OCI-M2 (cell line): Measurements from ENCODE around the gene ARHGAP8.
"Not testable (repeated sequence)": the region's sequence is repeated elsewhere in the genome, so short reads cannot be mapped to it uniquely, and the experiment has no call there.

Experiments used
- DNase-seq: peaks from one replicate; lab custom pipeline; 2025; ENCODE audit not compliant: unreplicated experiment; lab: John Stamatoyannopoulos, UW

ARHGAP8 gene

GRCh38 chr22:44850946-44851345, 98.6 kb downstream of the ARHGAP8 start:
- DNase-seq: no peak

- not testable (repeated sequence) for DNase-seq
Measured at GRCh38 chr22:44854641-44855040, 102.3 kb downstream of the ARHGAP8 start.

GRCh38 chr22:44855855-44856254, 103.5 kb downstream of the ARHGAP8 start:
- no peak for DNase-seq

DNA sequence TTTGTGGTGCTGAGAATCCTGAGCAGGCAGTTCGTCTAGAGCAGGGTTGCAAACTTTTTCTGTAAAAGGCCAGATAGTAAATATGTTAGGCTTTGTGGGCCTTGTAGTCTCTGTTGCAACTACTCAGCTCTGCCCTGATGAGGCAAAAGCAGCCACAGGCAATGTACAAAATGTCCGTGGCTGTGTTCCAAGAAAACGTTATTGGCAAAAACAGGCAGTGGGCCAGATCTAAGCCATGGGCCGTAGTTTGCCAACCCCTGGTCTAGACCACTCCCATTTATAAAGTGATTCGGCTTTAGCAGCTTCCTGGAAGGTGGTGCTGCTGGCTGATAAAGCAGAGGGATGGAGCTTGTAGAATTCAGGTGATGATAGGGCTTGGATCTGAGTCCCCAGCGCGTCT, 106.4 kb downstream of the ARHGAP8 start:
- not testable (repeated sequence) for DNase-seq

DNA sequence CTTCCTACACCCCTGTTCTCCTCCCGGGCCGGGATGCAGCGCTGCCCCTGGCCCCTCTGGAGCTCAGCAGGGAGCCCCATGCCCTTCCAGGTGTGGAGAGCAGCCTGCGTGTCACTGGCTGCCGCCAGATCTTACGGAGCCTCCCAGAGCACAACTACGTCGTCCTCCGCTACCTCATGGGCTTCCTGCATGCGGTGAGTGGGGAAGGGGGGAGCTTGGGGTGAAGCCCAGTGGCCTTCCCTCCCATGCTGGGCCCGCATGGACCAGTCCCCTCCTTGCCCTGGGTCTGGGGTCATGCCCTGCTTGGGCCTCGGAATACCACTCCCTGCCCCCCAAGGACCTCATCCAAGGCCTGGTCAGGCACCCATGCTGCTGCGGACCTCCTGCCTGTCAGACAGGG, 107.3 kb downstream of the ARHGAP8 start:
- DNase-seq: no peak

DNA sequence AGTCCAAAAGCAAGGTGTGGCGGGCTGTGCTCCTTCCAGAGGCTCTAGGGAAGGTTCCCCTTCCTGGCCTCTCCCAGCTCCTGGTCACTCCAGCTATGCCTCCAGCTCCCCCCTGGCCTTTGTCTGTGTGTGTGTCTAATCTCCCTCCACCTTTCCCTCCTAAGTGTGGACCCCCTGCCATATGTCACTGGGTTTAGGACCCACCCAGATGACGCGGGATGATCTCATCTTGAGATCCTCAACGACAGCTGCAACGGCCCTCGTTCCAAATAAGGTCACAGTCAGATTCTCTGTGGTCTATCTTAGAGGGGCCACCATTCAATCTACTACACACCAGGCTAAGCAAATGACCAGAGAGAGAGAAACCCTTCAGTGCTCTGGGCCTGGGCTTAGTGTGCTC, 107.9 kb downstream of the ARHGAP8 start:
- DNase-seq: no peak

- DNase-seq: no peak
Measured at GRCh38 chr22:44861245-44861644, 108.9 kb downstream of the ARHGAP8 start.

DNA sequence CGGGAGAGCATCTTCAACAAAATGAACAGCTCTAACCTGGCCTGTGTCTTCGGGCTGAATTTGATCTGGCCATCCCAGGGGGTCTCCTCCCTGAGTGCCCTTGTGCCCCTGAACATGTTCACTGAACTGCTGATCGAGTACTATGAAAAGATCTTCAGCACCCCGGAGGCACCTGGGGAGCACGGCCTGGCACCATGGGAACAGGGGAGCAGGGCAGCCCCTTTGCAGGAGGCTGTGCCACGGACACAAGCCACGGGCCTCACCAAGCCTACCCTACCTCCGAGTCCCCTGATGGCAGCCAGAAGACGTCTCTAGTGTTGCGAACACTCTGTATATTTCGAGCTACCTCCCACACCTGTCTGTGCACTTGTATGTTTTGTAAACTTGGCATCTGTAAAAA, 109.9 kb downstream of the ARHGAP8 start:
- DNase-seq: no peak

GRCh38 chr22:44862981-44863860, 110.8 kb downstream of the ARHGAP8 start:
- no peak for DNase-seq

DNA sequence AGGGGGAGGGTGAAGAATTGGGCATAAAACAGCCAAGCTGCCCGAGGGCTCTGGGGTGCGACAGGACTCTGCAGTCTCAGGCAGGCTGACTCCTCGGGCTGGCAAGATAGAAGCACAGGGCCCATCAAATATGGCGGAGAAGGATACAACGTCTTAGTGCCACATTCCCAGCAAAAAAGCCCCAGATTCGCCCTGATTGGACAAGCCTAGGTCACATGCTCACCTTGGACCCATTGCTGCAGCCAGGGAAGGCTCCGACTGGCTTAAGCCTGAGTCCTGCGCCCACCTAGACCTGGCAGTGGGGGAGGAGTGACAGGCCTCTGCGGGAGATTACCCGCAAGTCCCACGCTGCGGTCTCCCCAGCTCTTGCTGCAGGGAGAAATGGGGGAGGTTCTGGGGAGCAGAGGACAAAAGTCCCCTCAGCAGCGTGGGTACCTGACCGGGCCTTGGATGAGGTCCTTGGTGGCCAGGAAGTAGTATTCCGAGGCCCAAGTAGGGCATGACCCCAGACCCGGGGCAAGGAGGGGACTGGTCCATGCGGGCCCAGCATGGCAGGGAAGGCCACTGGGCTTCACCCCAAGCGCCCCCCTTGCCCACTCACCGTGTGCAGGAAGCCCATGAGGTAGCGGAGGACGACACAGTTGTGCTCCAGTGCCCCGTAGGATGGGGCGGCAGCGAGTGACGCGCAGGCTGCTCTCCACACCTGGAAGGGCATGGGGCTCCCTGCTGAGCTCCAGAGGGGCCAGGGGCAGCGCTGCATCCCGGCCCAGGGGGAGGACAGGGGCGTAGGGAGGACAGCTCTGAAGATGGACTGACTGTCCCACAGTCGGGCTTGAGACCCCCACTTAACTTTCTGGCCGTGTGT, 113.0 kb downstream of the ARHGAP8 start:
- DNase-seq: no peak

- no peak for DNase-seq
Measured at GRCh38 chr22:44869196-44869595, 116.8 kb downstream of the ARHGAP8 start.

GRCh38 chr22:44870021-44870420, 117.6 kb downstream of the ARHGAP8 start:
- no peak for DNase-seq

DNA sequence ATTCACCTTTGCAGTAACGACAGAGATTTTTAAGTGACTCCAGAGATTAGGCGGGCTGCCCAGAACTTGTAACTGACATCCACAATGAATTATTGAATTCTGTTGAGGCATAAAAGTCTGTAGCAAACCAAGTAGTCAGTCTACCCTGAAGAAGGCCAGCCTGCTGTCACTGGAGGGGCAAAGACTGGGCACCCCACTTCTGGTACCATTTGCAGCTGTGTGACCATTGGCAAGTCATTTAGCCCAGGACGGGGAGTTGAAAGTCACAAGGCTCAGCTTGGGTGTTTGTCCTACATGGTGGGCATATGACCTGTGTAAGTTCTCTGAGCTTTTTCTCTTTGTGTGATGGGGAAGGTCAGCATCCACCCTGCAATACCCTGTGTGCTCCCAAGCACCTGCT, 119.4 kb downstream of the ARHGAP8 start:
- no peak for DNase-seq

GRCh38 chr22:44876921-44877320, 124.5 kb downstream of the ARHGAP8 start:
- no peak for DNase-seq

DNA sequence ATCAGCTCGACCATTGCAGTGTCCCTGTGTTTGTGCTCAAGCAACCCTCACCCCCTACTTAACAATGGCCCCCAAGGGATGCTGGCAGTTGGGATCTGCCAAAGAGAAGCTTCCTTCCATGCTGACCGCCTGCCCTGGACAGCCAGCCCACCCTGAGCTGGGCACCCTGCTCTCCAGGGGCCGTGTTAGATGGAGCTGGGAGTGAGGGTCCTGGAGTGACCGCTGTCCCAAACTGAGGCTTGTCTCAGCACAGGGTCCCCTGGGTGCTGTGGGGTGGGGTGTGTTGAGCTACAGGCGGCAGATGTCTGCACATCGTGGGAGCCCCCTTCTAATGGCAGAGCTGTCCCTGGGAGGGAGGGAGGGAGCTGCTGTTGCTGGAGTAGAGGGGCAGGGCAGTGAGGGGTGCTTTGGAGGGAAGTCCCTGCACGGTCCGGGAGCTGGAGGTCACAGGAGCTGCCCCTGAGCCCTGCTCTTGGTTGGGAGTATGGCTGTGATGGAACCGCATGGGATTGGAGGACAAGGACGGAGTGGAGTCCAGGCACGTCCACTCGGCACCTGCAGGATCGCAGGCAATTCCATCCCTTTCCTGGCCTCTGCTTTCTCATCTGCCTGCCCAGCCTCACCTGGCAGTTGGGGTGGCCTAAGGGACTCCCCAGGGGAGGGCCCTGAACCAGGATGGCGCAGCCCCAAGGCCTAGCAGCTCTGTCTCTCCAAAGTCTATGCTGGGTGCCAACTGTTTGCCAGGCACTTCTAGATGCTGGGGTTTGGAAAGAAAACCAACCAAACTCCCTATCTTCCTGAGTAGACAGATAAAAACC, 126.3 kb downstream of the ARHGAP8 start:
- no peak for DNase-seq

DNA sequence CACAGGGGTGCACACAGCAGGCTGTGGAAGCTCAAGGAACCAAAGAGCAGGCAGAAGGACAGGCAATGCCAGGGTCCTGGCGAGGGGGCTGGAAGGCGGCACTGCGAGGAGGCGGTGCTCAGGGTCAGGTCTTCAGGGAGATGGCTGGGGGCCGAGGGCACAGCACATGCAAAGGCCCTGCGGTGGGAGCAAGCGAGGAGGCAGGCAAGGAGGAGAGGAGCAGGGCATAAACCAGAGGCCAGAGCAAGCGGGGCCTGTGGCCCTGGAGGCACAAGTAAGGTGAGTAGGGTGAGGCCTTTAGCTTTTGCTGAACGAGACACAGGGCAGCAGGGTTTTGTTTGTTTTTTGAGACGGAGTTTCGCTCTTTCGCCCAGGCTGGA, 126.9 kb downstream of the ARHGAP8 start:
- no peak for DNase-seq

- no peak for DNase-seq
Measured at GRCh38 chr22:44880610-44881290, 128.4 kb downstream of the ARHGAP8 start.

DNA sequence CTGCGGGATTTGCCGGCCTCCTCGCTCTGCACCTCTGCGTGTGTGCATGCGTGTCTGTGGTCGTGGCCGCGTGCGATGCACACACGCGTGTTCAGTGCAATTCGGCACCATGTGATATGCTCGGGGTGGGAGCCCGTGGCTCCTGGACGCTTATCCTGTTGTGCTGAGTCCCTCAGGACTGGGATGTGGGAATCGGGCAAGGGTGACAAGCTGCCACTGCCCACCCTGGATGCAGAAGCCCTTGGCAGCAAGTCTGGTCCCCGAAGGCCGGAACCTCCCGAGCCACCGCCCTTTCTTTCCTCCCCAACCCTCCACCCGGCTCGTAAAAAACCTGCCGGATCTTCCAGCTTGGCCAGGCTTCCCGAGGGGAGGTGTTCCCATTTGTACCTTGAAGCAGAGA, 129.2 kb downstream of the ARHGAP8 start:
- DNase-seq: no peak

DNA sequence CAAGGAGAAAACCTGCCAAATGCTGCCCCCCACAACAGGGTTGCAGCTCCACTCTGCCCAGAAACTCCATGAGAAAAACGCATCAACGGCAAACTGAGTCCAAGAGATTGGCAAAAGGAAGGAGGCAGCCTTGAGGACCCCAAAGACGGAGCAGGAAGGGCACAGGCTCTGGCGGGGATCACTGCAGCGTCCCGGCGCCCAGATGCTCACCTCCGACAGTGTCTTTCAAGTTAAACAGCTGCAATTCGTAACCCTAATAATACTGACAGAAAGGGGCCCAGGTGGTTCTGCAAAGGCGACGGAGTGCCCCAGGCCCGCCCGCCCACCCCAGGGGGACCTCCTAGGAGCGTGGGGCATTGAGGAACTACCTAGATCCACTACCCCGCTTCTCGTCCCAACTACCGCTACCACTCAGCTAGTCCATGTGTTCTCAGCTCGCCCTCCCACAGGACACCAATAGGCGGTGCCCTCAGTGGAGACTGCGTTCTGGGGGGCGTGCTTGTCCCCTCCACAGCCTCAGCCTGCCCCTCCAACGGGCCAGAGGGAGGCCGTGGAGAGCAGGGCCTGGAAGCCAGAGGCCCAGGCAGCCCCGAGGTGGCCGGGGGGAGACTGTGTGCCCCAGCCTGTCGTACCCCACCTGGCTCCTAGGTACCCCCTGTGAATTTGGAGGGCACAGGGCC, 130.0 kb downstream of the ARHGAP8 start:
- DNase-seq: no peak

DNA sequence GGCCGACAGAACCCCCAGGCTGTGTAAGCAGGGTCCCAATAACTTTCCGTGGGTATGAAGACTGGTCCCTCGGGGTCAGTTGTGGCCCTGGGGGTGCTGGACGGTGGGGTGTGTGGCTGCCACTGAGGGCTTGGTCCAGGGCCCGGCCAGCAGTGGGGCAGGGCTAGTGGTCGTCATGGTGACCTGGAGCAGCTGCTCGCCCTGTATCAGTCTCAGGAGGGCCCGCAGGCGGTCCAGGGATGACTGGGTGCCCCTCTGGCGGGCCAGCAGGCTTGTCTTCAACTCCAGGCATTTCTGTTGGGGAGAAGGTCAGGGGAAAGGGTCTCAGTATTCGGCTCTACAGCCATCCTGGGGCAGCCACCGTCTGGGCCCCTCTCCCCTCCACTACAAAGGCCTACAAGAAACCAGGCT, 130.6 kb downstream of the ARHGAP8 start:
- no peak for DNase-seq
